GM12872 (cell line): ENCODE results near the gene PDSS1.

ENCODE experiments used
- TF ChIP-seq, protein P1 (sequence below): IDR thresholded peaks from 3 replicates; pipeline ENCODE4 v1.5.1; 2011; ENCODE audit warnings: low read depth, mild to moderate bottlenecking, low read length, moderate library complexity; ENCODE audit not compliant: insufficient read depth

Gene PDSS1

DNA sequence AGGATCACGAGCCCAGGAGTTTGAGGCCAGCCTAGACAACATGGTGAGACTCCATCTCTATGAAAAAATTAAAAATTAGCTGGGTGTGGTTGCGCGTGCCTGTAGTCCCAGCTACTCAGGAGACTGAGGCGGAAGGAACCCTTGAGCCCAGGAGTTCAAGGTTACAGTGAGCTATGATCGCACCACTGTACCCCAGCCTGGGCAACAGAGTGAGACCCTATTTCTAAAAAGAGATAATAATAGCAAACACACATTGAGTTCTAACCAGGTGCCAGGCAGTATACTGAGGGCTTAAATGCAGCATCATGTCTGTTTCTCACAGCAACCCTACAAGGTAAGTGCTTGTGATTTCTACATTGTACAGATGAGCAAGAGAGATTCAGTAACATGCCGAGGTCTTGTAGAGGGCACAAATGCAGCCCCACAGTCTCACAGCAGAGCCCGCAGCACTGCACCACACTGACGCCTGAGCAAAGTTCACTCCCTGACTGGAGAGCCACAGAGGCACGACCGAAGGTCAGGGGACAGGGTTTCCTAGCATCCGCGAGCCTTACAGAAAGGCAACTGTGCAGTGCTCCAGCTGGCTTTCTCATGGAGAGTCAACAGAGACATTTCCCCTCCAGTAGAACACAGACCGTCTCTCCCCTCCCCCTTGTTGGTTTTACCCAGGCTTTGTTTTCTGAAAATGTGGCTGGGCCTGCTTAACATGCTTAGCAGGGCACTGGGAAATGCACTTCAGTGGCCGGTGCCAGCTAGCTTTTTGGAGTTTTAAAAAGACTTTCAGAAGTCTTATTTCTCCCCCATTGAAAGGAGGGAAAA is 36.5 kb downstream of the PDSS1 start:
- TF ChIP-seq, protein P1, sequence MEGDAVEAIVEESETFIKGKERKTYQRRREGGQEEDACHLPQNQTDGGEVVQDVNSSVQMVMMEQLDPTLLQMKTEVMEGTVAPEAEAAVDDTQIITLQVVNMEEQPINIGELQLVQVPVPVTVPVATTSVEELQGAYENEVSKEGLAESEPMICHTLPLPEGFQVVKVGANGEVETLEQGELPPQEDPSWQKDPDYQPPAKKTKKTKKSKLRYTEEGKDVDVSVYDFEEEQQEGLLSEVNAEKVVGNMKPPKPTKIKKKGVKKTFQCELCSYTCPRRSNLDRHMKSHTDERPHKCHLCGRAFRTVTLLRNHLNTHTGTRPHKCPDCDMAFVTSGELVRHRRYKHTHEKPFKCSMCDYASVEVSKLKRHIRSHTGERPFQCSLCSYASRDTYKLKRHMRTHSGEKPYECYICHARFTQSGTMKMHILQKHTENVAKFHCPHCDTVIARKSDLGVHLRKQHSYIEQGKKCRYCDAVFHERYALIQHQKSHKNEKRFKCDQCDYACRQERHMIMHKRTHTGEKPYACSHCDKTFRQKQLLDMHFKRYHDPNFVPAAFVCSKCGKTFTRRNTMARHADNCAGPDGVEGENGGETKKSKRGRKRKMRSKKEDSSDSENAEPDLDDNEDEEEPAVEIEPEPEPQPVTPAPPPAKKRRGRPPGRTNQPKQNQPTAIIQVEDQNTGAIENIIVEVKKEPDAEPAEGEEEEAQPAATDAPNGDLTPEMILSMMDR: no peak

DNA sequence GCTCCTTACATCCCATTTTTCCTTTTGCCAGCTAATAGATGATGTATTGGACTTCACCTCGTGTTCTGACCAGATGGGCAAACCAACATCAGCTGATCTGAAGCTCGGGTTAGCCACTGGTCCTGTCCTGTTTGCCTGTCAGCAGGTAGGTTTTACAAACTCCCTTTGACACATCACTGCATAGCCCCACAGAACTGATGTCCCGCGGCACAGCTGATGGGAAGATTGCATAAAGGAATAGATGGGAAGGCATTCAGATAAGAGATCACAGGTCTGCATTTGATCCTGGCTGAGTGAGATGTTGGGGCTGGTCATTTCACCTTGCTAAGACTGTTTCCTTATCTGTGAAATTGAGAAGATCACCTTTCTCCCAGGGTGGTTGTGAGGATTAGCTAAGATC is 37.9 kb downstream of the PDSS1 start:
- TF ChIP-seq, protein P1: no peak

GRCh38 chr10:26737730-26738129 is 40.2 kb downstream of the PDSS1 start:
- TF ChIP-seq, protein P1: no peak

- TF ChIP-seq, protein P1: no peak
Observed at GRCh38 chr10:26738301-26738911, 40.9 kb downstream of the PDSS1 start.

- TF ChIP-seq, protein P1: no peak
Observed at GRCh38 chr10:26739071-26739631, 41.6 kb downstream of the PDSS1 start.

GRCh38 chr10:26741368-26741767 is 43.9 kb downstream of the PDSS1 start:
- TF ChIP-seq, protein P1: no peak

DNA sequence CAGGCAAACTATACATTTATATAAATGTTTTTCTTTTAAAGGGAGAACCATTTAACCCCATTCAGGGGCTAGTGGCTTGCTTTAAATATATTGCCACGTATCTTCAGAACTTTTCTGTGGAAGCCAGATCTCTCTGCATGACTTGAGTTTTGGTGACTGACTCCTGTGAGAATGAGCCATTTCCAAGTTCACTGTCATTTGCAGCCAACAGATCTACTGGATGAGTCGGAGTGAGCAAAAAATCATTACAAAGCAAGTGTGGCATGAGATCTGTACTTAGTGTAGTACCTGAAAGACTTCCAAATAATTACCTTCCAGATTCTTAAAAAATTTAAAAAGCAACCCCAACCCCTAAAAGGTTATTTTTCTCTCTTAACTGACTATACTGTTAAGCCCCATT is 45.6 kb downstream of the PDSS1 start:
- TF ChIP-seq, protein P1: no peak
